SK-N-SH treated with all-trans-retinoic acid at 6 μM for 48 hours (cell line): Measurements from ENCODE around the gene DNASE1L2.

ENCODE experiments used
- ATAC-seq: fragments of 200-7000 bp; cut with Tn5 transposase; 3 replicates; pipeline ENCODE4 v1.9.1; 2020; ENCODE audit warnings: mild to moderate bottlenecking, moderate library complexity
- ARNTL ChIP-seq: fragments of 450-650 bp; formaldehyde crosslinking; IDR thresholded peaks from 2 replicates; pipeline ENCODE4 v1.5.0; 2020; ENCODE audit warnings: low read depth, mild to moderate bottlenecking, moderate library complexity, borderline replicate concordance
- BACH2 ChIP-seq: fragments of 250-450 bp; sonication (Bioruptor Pico); IDR thresholded peaks from 2 replicates; pipeline ENCODE4 v1.9.0; 2021; ENCODE audit warnings: mild to moderate bottlenecking, borderline replicate concordance
- CSDC2 ChIP-seq: fragments of 250-450 bp; sonication (Bioruptor Pico); IDR thresholded peaks from 2 replicates; pipeline ENCODE4 v1.5.0; 2020; ENCODE audit warnings: mild to moderate bottlenecking, moderate library complexity
- CSRNP3 ChIP-seq: fragments of 250-450 bp; sonication (Bioruptor Pico); IDR thresholded peaks from 2 replicates; pipeline ENCODE4 v1.5.1; 2021; ENCODE audit warnings: mild to moderate bottlenecking, moderate library complexity
- ESRRG ChIP-seq: fragments of 250-450 bp; sonication (Bioruptor Pico); IDR thresholded peaks from 2 replicates; pipeline ENCODE4 v1.6.1; 2021; ENCODE audit warnings: mild to moderate bottlenecking
- GLIS3 ChIP-seq: fragments of 250-450 bp; sonication (Bioruptor Pico); IDR thresholded peaks from 2 replicates; pipeline ENCODE4 v1.5.0; 2020; ENCODE audit warnings: mild to moderate bottlenecking, moderate library complexity
- ISL1 ChIP-seq: fragments of 250-450 bp; sonication (Bioruptor Pico); IDR thresholded peaks from 2 replicates; pipeline ENCODE4 v2.1.2; 2022; ENCODE audit warnings: mild to moderate bottlenecking, moderate library complexity
- OSR1 ChIP-seq: fragments of 250-450 bp; sonication (Bioruptor Pico); IDR thresholded peaks from 2 replicates; pipeline ENCODE4 v1.8.0; 2022; ENCODE audit warnings: moderate library complexity, mild to moderate bottlenecking, inconsistent platforms
- PATZ1 ChIP-seq: fragments of 250-450 bp; sonication (Bioruptor Pico); IDR thresholded peaks from 2 replicates; pipeline ENCODE4 v1.8.0; 2020; ENCODE audit warnings: mild to moderate bottlenecking, moderate library complexity, borderline replicate concordance
- PPARA ChIP-seq: fragments of 250-450 bp; sonication (Bioruptor Pico); IDR thresholded peaks from 2 replicates; pipeline ENCODE4 v1.5.0; 2020; ENCODE audit warnings: mild to moderate bottlenecking, borderline replicate concordance
- RARB ChIP-seq: fragments of 250-450 bp; sonication (Bioruptor Pico); IDR thresholded peaks from 2 replicates; pipeline ENCODE4 v1.8.0; 2021; ENCODE audit warnings: mild to moderate bottlenecking, moderate library complexity
- SNAI2 ChIP-seq: fragments of 250-450 bp; sonication (Bioruptor Pico); IDR thresholded peaks from 2 replicates; pipeline ENCODE4 v1.5.0; 2020; ENCODE audit warnings: mild to moderate bottlenecking, moderate library complexity
- TCF4 ChIP-seq: fragments of 250-450 bp; sonication (Bioruptor Pico); IDR thresholded peaks from 2 replicates; pipeline ENCODE4 v1.8.0; 2021; ENCODE audit warnings: mild to moderate bottlenecking, moderate library complexity, borderline replicate concordance
- TOX ChIP-seq: fragments of 250-450 bp; sonication (Bioruptor Pico); IDR thresholded peaks from 2 replicates; pipeline ENCODE4 v1.8.0; 2021; ENCODE audit warnings: mild to moderate bottlenecking, moderate library complexity, borderline replicate concordance
- ZFP3 ChIP-seq: fragments of 250-450 bp; sonication (Bioruptor Pico); IDR thresholded peaks from 2 replicates; pipeline ENCODE4 v1.5.0; 2020; ENCODE audit warnings: mild to moderate bottlenecking, moderate library complexity
- ZNF565 ChIP-seq: fragments of 450-650 bp; formaldehyde crosslinking; conservative IDR thresholded peaks from 2 replicates; pipeline ENCODE4 v1.5.0; 2020; ENCODE audit warnings: low read depth, mild to moderate bottlenecking, moderate library complexity
- ZNF8 ChIP-seq: fragments of 450-650 bp; formaldehyde crosslinking; IDR thresholded peaks from 2 replicates; pipeline ENCODE4 v1.5.0; 2020; ENCODE audit warnings: mild to moderate bottlenecking, moderate library complexity
- TF ChIP-seq, protein P1 (sequence below): fragments of 250-450 bp; sonication (Bioruptor Pico); IDR thresholded peaks from 2 replicates; pipeline ENCODE4 v1.5.1; 2020; ENCODE audit warnings: low read depth, mild to moderate bottlenecking, moderate library complexity

The DNASE1L2 gene

DNA sequence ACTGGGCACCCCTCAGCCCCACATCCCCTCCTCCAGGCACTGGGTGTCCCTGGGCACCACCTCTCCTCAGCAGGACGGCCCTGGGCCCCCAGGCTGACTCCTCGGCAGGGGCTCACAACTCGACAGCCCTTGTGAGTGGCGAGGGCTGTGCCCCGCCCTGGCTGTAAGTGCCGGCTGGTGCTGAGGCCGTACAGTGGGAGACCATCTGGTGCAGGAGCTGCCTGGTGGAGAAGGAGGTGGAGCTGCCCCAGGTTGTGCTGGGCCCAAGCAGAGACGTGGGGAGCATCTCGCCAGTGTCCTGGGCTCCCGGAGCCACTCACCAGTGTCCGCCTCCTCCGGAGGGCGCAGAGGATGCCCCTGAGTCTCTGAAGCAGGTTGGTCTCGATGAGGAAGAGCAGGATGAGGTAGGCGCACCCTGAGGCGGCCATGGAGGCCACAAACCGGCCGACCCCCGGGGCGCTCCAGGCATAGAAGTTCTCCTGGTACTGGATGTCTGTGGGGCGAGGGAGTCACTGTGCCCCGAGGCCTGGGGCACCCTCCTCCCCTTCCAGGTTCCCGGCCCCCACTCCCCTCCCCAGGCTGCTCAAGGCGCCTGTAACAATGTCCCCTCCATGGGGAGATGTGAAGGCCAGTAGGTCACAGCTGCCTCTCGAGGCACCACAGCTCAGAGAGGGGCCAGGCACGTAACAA lies 46.8 kb downstream of the DNASE1L2 start:
- no peak for ATAC-seq
- TF ChIP-seq ARNTL (CRISPR knock-in tag) (no peak), ZFP3 (CRISPR knock-in tag) (no peak), TCF4 (CRISPR knock-in tag) (no peak), CSRNP3 (CRISPR knock-in tag) (no peak), SNAI2 (CRISPR knock-in tag) (no peak), RARB (CRISPR knock-in tag) (no peak), ISL1 (no peak), ESRRG (CRISPR knock-in tag) (no peak), GLIS3 (CRISPR knock-in tag) (no peak), OSR1 (no peak), TOX (no peak)
- TF ChIP-seq, protein P1, sequence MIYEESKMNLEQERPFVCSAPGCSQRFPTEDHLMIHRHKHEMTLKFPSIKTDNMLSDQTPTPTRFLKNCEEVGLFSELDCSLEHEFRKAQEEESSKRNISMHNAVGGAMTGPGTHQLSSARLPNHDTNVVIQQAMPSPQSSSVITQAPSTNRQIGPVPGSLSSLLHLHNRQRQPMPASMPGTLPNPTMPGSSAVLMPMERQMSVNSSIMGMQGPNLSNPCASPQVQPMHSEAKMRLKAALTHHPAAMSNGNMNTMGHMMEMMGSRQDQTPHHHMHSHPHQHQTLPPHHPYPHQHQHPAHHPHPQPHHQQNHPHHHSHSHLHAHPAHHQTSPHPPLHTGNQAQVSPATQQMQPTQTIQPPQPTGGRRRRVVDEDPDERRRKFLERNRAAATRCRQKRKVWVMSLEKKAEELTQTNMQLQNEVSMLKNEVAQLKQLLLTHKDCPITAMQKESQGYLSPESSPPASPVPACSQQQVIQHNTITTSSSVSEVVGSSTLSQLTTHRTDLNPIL (CRISPR knock-in tag): no peak

- no peak for ATAC-seq
- no peak for TF ChIP-seq BACH2
- TF ChIP-seq, protein P1 (CRISPR knock-in tag): no peak
- TF ChIP-seq CSRNP3 (CRISPR knock-in tag): no peak
- TF ChIP-seq TCF4 (CRISPR knock-in tag): no peak
- TF ChIP-seq ESRRG (CRISPR knock-in tag): no peak
- no peak for TF ChIP-seq PATZ1 (CRISPR knock-in tag)
- no peak for TF ChIP-seq PPARA (CRISPR knock-in tag)
- no peak for TF ChIP-seq ZNF565 (CRISPR knock-in tag)
- TF ChIP-seq ZNF8 (CRISPR knock-in tag): no peak
These were observed 47.9 kb downstream of the DNASE1L2 start for GRCh38 chr16:2284001-2284770.

GRCh38 chr16:2284797-2285576 lies 48.7 kb downstream of the DNASE1L2 start:
- TF ChIP-seq CSRNP3 (CRISPR knock-in tag) (no peak), CSDC2 (CRISPR knock-in tag) (no peak), PPARA (CRISPR knock-in tag) (no peak), BACH2 (no peak)
- no peak for ATAC-seq
